Heart right ventricle (tissue), 16 donors: Measurements from ENCODE around the gene SMG6. TPM values are rescaled to one million over a fixed set of nuclear protein-coding genes. Genes with fewer than 3 reads are reported as not detected.
A peak's percentile ranks its signal among the peaks of the same experiment; 100 is the strongest.
"Not testable (repeated sequence)": the region's sequence is repeated elsewhere in the genome, so short reads cannot be mapped to it uniquely, and the experiment has no call there.

Experiments used
- ATAC-seq, 8 donors: fragments of 200-7000 bp; cut with Tn5 transposase; one replicate each; pipeline ENCODE4 v1.9.1; 2020; ENCODE audit warnings: mild to moderate bottlenecking in 8 of 8, moderate library complexity in 8 of 8, moderate number of reproducible peaks in 1 of 8
- DNase-seq, 2 donors: peaks; one replicate each; pipeline ENCODE4 v3.0.0-alpha.2; 2020
- H3K27ac ChIP-seq, 10 donors: fragments of 200-600 bp; sonication (generic) in 2 of 10; one replicate each; pipeline versions ENCODE4 v1.5.0 to v1.8.0; 2020 to 2022; ENCODE audit warnings: mild to moderate bottlenecking in 3 of 10
- H3K27me3 ChIP-seq, 7 donors: fragments of 200-600 bp; one replicate each; pipeline ENCODE4 v1.8.0; 2021 to 2022; ENCODE audit warnings: mild to moderate bottlenecking in 2 of 7
- H3K36me3 ChIP-seq, 9 donors: fragments of 200-600 bp; sonication (generic) in 1 of 9; one replicate each; pipeline versions ENCODE4 v1.5.0 to v1.8.0; 2020 to 2022; ENCODE audit warnings: mild to moderate bottlenecking in 2 of 9
- H3K4me1 ChIP-seq, 9 donors: fragments of 200-600 bp; sonication (generic) in 1 of 9; one replicate each; pipeline versions ENCODE4 v1.5.0 to v1.8.0; 2020 to 2022; ENCODE audit warnings: mild to moderate bottlenecking in 4 of 9
- H3K4me3 ChIP-seq, 10 donors: fragments of 200-600 bp; sonication (generic) in 2 of 10; one replicate each; pipeline versions ENCODE4 v1.5.0 to v1.8.0; 2020 to 2022; ENCODE audit warnings: mild to moderate bottlenecking in 7 of 10, moderate library complexity in 2 of 10
- H3K9me3 ChIP-seq, 11 donors: fragments of 200-600 bp in 10 of 11; sonication (generic) in 2 of 11; one replicate each; pipeline versions ENCODE4 v1.5.0 to v1.8.0; 2013 to 2022; ENCODE audit warnings: mild to moderate bottlenecking in 2 of 11, control low read depth in 1 of 11, moderate library complexity in 1 of 11
- CTCF ChIP-seq, 9 donors: fragments of 200-600 bp; sonication (generic) in 2 of 9; IDR thresholded peaks; one replicate each; pipeline versions ENCODE4 v1.5.0 to v1.8.0; 2021 to 2022; ENCODE audit warnings: antibody characterized with exemption in 9 of 9, mild to moderate bottlenecking in 5 of 9, moderate library complexity in 1 of 9
- WGBS, 2 donors: extraction: QIAGEN DNeasy Blood & Tissue Kit; methylation state at CpG; one replicate each; pipeline ENCODE4 v1.1.7; 2013; ENCODE audit warnings: inconsistent platforms in 1 of 2; 5-methylcytosine and 5-hydroxymethylcytosine counted together
- intact Hi-C, 10 donors: fragments of 100-400 bp; cut with DNase I; formaldehyde crosslinking; loops; one replicate each; pipeline versions ENCODE4 v1.11.1 to v1.14.2; 2022
- polyA plus RNA-seq, 2 donors: library from polyadenylated mRNA; stranded (reverse); fragments of 200-250 nt; gene quantifications; one replicate each; pipeline ENCODE4 v1.2.3, GENCODE V29; 2013
- total RNA-seq, 10 donors: library from RNA; stranded (reverse); fragmentation: NEBNext Ultra II Directional in 3 of 10; extraction: Animal tissue kit (Norgen Biotek cat#: 25700) in 3 of 10; gene quantifications; one replicate each; pipeline versions ENCODE4 v1.2.1 to v1.2.4, GENCODE V29; 2021 to 2023
- donor health status: Arrhythmogenic right ventricular cardiomyopathy.
- donor health status: ischemic (EF 13 %, LVEDD 7.1; RV severe dilation, severe dysfunction).
- donor health status: healthy with polysubstance abuse.
- donor health status: DM: no; HTN: yes; CAD: no.
- donor health status: DM: no; HTN: no; CAD: no.
- donor health status: ischemic (EF 25% LVEDD 6.9; RV normal size, moderate dysfunction).
- donor health status: ischemic (EF 25% LVEDD 5.7; RV mildly dilated, moderate dysfunction).
- donor health status: healthy.
- donor health status: DM: yes; HTN: yes; CAD: no.
- donor health status: Ischemic cardiomyopathy.
- donor health status: ischemic (EF 35%, LVEDD 5.7; RV mildly dilated, moderate dysfunction).
- donor health status: nonischemic (EF 11% LVEDD 7.7; RV severe dilation, severe dysfunction).
- donor health status: DM: yes; HTN: yes; CAD: no.
- donor health status: PGD.
- donor health status: ischemic (EF 29% LVEDD 5.4; RV normal size, mild dysfunction).
- donor health status: nonischemic (EF 23%, LVEDD 6.1; RV moderate dilation, normal function).

The SMG6 gene
- total and polyA plus RNA-seq, 12 donors, result 13.6 to 28.1 (median 19.6) TPM

GRCh38 chr17:2266865-2267228, 36.7 kb downstream of the SMG6 start:
- Histone ChIP-seq H3K4me3 (peak overlapping the region in 1 of 10 donors; percentile 4), H3K9me3 (no peaks in the 10 kb centered on the region), H3K27me3 (no peaks in the 10 kb centered on the region), H3K27ac (peak overlapping the region in 1 of 10 donors; percentile 84), H3K4me1 (peaks cover 0 to 57% (median 14%) of the 10 kb centered on the region in 9 donors), H3K36me3 (peaks cover 0 to 69% (median 5%) of the 10 kb centered on the region in 9 donors)
- DNase-seq (no peak), ATAC-seq (peak in 1 of 8 donors; percentile 31)
- intact Hi-C loops, result no loop called here
- WGBS, 2 donors, result 48% methylated on average over 3 of the region's 3 CpGs
- TF ChIP-seq CTCF (IDR thresholded peaks at IDR 0.05), result no peak

GRCh38 chr17:2266045-2266864, 37.3 kb downstream of the SMG6 start:
- WGBS, 2 donors, result 81 to 86% methylated on average over 13 of the region's 13 CpGs
- H3K9me3 ChIP-seq, result no peaks in the 10 kb centered on the region
- peaks cover 0 to 64% (median 5%) of the 10 kb centered on the region in 9 donors for H3K36me3 ChIP-seq
- ATAC-seq, result peak in 5 of 8 donors; percentile 30 to 72 (median 48)
- peaks cover 0 to 57% (median 14%) of the 10 kb centered on the region in 9 donors for H3K4me1 ChIP-seq
- peak in 1 of 2 donors; percentile 34 for DNase-seq
- H3K4me3 ChIP-seq, result peak overlapping the region in 1 of 10 donors; percentile 4
- intact Hi-C loops, result no loop called here
- H3K27me3 ChIP-seq, result no peaks in the 10 kb centered on the region
- peak overlapping the region in 1 of 10 donors; percentile 84 for H3K27ac ChIP-seq
- TF ChIP-seq CTCF (IDR thresholded peaks at IDR 0.05), result no peak

- H3K27me3 ChIP-seq, DNase-seq, H3K9me3 ChIP-seq, ATAC-seq, intact Hi-C loops: not testable (repeated sequence)
- H3K27ac ChIP-seq, result peak overlapping the region in 1 of 10 donors; percentile 84
- peaks cover 0 to 63% (median 14%) of the 10 kb centered on the region in 9 donors for H3K4me1 ChIP-seq
- 96 to 97% methylated on average over 10 of the region's 10 CpGs for WGBS, 2 donors
- peak overlapping the region in 1 of 10 donors; percentile 1 for H3K4me3 ChIP-seq
- H3K36me3 ChIP-seq, result peaks cover 0 to 55% (median 5%) of the 10 kb centered on the region in 9 donors
These were observed 38.4 kb downstream of the SMG6 start for GRCh38 chr17:2265166-2265565.

GRCh38 chr17:2264067-2264860, 39.3 kb downstream of the SMG6 start:
- peaks cover 0 to 68% (median 14%) of the 10 kb centered on the region in 9 donors for H3K4me1 ChIP-seq
- 71 to 77% methylated on average over 10 of the region's 10 CpGs for WGBS, 2 donors
- intact Hi-C loops, result no loop called here
- H3K36me3 ChIP-seq, result peaks cover 0 to 48% (median 5%) of the 10 kb centered on the region in 9 donors
- ATAC-seq (peak in 4 of 8 donors; percentile 17 to 30 (median 20)), DNase-seq (no peak)
- no peak overlapping the region for H3K4me3 ChIP-seq
- no peaks in the 10 kb centered on the region for H3K27me3 ChIP-seq
- H3K27ac ChIP-seq, result peak overlapping the region in 1 of 10 donors; percentile 84
- H3K9me3 ChIP-seq, result no peaks in the 10 kb centered on the region
- TF ChIP-seq CTCF (IDR thresholded peaks at IDR 0.05), result no peak
